Caco-2 (cell line): ENCODE data around the gene SIDT1. TPM values are rescaled to one million over a fixed set of nuclear protein-coding genes. Genes with fewer than 3 reads are reported as not detected.

Experiments
- BruUV-seq: library from RNA; stranded (reverse); fragments of 400-500 nt; replicated peaks from 2 replicates; lab custom pipeline; 2021; lab: Mats Ljungman, UMichigan
- CTCF ChIA-PET: fragments of 300-600 bp; sonication (Branson Sonifier 250); formaldehyde crosslinking; loops from one replicate; lab custom pipeline; 2022; ENCODE audit warnings: antibody characterized with exemption; lab: Charles Lee
- POLR2A ChIA-PET: fragments of 300-600 bp; sonication (Branson Sonifier 250); formaldehyde crosslinking; loops from one replicate; lab custom pipeline; 2022; ENCODE audit warnings: antibody characterized with exemption; lab: Charles Lee
- DNase-seq, 2 experiments: peaks; one replicate each; pipeline versions ENCODE4 v3.0.0 to v3.0.0-alpha.2; 2020 to 2022
- H3K27me3 ChIP-seq: replicated peaks from 2 replicates; pipeline ENCODE4 v1.6.0; 2011; ENCODE audit warnings: low read length; ENCODE audit not compliant: control insufficient read depth, insufficient read depth
- H3K36me3 ChIP-seq: 2 replicates; pipeline ENCODE4 v1.5.1; 2011; ENCODE audit warnings: low read length; ENCODE audit not compliant: control insufficient read depth, insufficient read depth
- H3K4me1 ChIP-seq: fragments of 250-450 bp; sonication (Bioruptor Pico); 2 replicates; pipeline ENCODE4 v1.5.1; 2020; ENCODE audit warnings: mild to moderate bottlenecking
- H3K4me3 ChIP-seq: 2 replicates; pipeline ENCODE4 v1.5.1; 2011; ENCODE audit warnings: low read depth, mild to moderate bottlenecking, control low read depth, low read length
- H3K9me3 ChIP-seq: fragments of 250-450 bp; sonication (Bioruptor Pico); 2 replicates; pipeline ENCODE4 v1.5.1; 2020; ENCODE audit warnings: mild to moderate bottlenecking, moderate library complexity
- H3K27ac Mint-ChIP-seq: one replicate; pipeline ENCODE4 v1.8.0; 2022; ENCODE audit warnings: mixed read lengths; ENCODE audit not compliant: unreplicated experiment
- H3K27me3 Mint-ChIP-seq: one replicate; pipeline ENCODE4 v1.8.0; 2022; ENCODE audit warnings: mixed read lengths; ENCODE audit not compliant: insufficient read depth, unreplicated experiment
- H3K36me3 Mint-ChIP-seq: one replicate; pipeline ENCODE4 v1.8.0; 2022; ENCODE audit warnings: mild to moderate bottlenecking, mixed read lengths; ENCODE audit not compliant: insufficient read depth, unreplicated experiment
- H3K4me1 Mint-ChIP-seq: one replicate; pipeline ENCODE4 v1.8.0; 2022; ENCODE audit warnings: low read depth, mixed read lengths; ENCODE audit not compliant: unreplicated experiment
- H3K4me3 Mint-ChIP-seq: one replicate; pipeline ENCODE4 v1.8.0; 2022; ENCODE audit warnings: mild to moderate bottlenecking, moderate library complexity, mixed read lengths; ENCODE audit not compliant: unreplicated experiment
- H3K9me3 Mint-ChIP-seq: one replicate; pipeline ENCODE4 v1.8.0; 2022; ENCODE audit warnings: mixed read lengths; ENCODE audit not compliant: unreplicated experiment
- CTCF ChIP-seq, 2 experiments: fragments of 200-600 bp in 1 of 2; IDR thresholded peaks; 1 replicate in 1 of 2; 2 replicates in 1 of 2; pipeline versions ENCODE4 v1.5.1 to v1.8.0; 2011 to 2022; ENCODE audit warnings: antibody characterized with exemption in 1 of 2, control low read depth in 1 of 2, inconsistent platforms in 1 of 2, low read depth in 1 of 2, low read length in 1 of 2, mild to moderate bottlenecking in 1 of 2, moderate library complexity in 1 of 2; ENCODE audit not compliant: insufficient read depth in 1 of 2, severe bottlenecking in 1 of 2, unreplicated experiment in 1 of 2
- intact Hi-C: fragments of 100-400 bp; cut with micrococcal nuclease; formaldehyde crosslinking; loops from one replicate; pipeline ENCODE4 v1.10.0; 2022; ENCODE audit not compliant: unreplicated experiment
- total RNA-seq: library from RNA; stranded (reverse); gene quantifications from 2 replicates; pipeline ENCODE4 v1.2.3, GENCODE V29; 2022

The SIDT1 gene
- total RNA-seq, 1 experiment from 2014 or later, result 0.84 TPM

DNA sequence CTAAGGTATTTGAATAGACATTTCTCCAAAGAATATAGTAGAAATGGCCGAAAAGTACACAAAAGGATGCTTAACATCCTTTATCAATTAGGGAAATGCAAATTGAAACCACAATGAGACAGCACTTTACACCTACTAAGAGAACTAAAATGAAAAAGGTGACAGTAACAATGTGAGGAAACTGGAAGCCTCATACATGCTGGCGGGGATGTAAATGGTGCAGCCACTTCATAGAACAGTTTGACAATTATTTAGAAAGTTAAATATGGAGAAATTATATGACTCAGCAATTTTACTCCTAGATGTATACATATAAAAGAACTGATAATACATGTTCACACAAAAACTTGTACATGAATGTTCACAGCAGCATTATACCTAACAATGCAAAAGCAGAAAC lies 30.8 kb upstream of the SIDT1 start:
- H3K4me3 ChIP-seq, result no peak overlapping the region
- no peaks in the 10 kb centered on the region for H3K4me1 ChIP-seq

GRCh38 chr3:113505867-113506266 lies 26.5 kb upstream of the SIDT1 start:
- Mint-ChIP-seq H3K36me3 (no peaks in the 10 kb centered on the region), H3K27ac (no peak overlapping the region), H3K4me3 (no peak overlapping the region), H3K27me3 (no peaks in the 10 kb centered on the region), H3K4me1 (no peaks in the 10 kb centered on the region), H3K9me3 (no peaks in the 10 kb centered on the region)
- DNase-seq, result no peak
- BruUV-seq, result no TSS peak
- no peaks in the 10 kb centered on the region for H3K27me3 ChIP-seq
- intact Hi-C loops, result no loop called here
- TF ChIP-seq CTCF (IDR thresholded peaks at IDR 0.05; ENCODE audit: insufficient read depth in 1 of 2, low read depth in 1 of 2, low read length in 1 of 2, severe bottlenecking in 1 of 2, unreplicated experiment in 1 of 2), result no peak
- no peaks in the 10 kb centered on the region for H3K36me3 ChIP-seq
- H3K9me3 ChIP-seq, result no peaks in the 10 kb centered on the region
- POLR2A ChIA-PET, result no interaction called here
- H3K4me1 ChIP-seq, result no peaks in the 10 kb centered on the region
- CTCF ChIA-PET, result no interaction called here
- H3K4me3 ChIP-seq, result no peak overlapping the region

More for the DNA sequence above, 30.8 kb upstream of the SIDT1 start:
- POLR2A ChIA-PET, result no interaction called here
- Histone ChIP-seq H3K36me3 (no peaks in the 10 kb centered on the region), H3K27me3 (no peaks in the 10 kb centered on the region), H3K9me3 (no peaks in the 10 kb centered on the region)
- Mint-ChIP-seq H3K27ac (no peak overlapping the region), H3K36me3 (no peaks in the 10 kb centered on the region), H3K4me3 (no peak overlapping the region), H3K9me3 (no peaks in the 10 kb centered on the region), H3K4me1 (no peaks in the 10 kb centered on the region), H3K27me3 (no peaks in the 10 kb centered on the region)
- intact Hi-C loops, result no loop called here
- DNase-seq, result no peak
- no TSS peak for BruUV-seq
- no peak for TF ChIP-seq CTCF (IDR thresholded peaks at IDR 0.05; ENCODE audit: insufficient read depth in 1 of 2, low read depth in 1 of 2, low read length in 1 of 2, severe bottlenecking in 1 of 2, unreplicated experiment in 1 of 2)
- CTCF ChIA-PET, result no interaction called here

DNA sequence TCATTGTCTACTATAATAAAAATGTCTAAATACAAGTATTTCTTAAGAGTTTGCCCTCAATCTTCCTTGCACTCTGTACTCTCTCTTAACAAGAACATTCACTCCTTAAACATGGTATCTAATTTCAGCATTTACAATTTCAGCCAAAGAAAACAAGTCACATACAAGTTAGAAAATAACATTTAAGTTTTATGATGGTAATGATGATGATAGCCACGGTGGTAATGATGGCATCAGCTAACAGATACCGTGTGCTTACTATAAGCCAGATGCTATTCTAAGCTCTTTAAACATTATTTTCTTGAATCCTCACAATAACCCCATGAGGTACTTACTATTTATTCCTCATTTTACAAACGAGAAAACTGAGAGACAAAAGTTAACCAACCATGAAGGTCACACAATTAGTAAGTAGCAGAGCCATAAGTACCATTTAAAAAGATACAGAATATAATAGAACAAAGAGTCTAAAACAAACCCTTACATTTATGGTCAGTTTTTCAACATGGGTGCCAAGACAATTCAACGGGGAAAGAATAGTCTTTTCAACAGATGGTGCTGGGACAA lies 24.8 kb upstream of the SIDT1 start:
- intact Hi-C loops, result no loop called here
- POLR2A ChIA-PET, result no interaction called here
- H3K4me3 Mint-ChIP-seq, result no peak overlapping the region
- H3K27me3 Mint-ChIP-seq, result no peaks in the 10 kb centered on the region
- no peaks in the 10 kb centered on the region for H3K4me1 ChIP-seq
- H3K36me3 Mint-ChIP-seq, result no peaks in the 10 kb centered on the region
- no peaks in the 10 kb centered on the region for H3K36me3 ChIP-seq
- no peaks in the 10 kb centered on the region for H3K9me3 Mint-ChIP-seq
- H3K4me3 ChIP-seq, result no peak overlapping the region
- H3K27ac Mint-ChIP-seq, result no peak overlapping the region
- no peak for TF ChIP-seq CTCF (IDR thresholded peaks at IDR 0.05; ENCODE audit: insufficient read depth in 1 of 2, low read depth in 1 of 2, low read length in 1 of 2, severe bottlenecking in 1 of 2, unreplicated experiment in 1 of 2)
- no peaks in the 10 kb centered on the region for H3K27me3 ChIP-seq
- H3K9me3 ChIP-seq, result no peaks in the 10 kb centered on the region
- BruUV-seq, result no TSS peak
- CTCF ChIA-PET, result no interaction called here
- DNase-seq, result no peak
- no peaks in the 10 kb centered on the region for H3K4me1 Mint-ChIP-seq
